HG03520 (cell line): ENCODE data around the gene SALL2.

Experiments used
- ATAC-seq: cut with Tn5 transposase; IDR thresholded peaks from one replicate; pipeline ENCODE4 v1.9.1; 2021; ENCODE audit warnings: mild to moderate bottlenecking, moderate library complexity; ENCODE audit not compliant: unreplicated experiment

Gene SALL2

GRCh38 chr14:21528381-21529348, 2.5 kb upstream of the SALL2 start:
- ATAC-seq = no peak

DNA sequence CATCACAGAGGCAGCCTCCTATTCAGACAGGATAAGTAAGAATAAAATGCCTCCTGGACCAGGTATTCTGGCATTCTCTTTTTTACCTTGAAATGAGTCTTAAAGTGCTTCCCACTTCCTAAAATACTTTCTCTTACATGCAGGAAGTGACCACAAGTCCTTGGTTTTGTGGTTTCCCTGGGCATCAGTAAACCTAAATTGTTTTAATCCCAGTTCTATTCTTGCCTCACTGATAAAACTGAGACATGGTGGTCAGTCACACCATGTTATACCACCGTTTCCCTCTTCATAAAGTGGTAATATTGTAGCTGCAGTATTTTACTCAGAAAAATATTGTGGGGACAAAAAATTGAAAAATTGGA, 1.2 kb upstream of the SALL2 start:
- ATAC-seq = no peak

DNA sequence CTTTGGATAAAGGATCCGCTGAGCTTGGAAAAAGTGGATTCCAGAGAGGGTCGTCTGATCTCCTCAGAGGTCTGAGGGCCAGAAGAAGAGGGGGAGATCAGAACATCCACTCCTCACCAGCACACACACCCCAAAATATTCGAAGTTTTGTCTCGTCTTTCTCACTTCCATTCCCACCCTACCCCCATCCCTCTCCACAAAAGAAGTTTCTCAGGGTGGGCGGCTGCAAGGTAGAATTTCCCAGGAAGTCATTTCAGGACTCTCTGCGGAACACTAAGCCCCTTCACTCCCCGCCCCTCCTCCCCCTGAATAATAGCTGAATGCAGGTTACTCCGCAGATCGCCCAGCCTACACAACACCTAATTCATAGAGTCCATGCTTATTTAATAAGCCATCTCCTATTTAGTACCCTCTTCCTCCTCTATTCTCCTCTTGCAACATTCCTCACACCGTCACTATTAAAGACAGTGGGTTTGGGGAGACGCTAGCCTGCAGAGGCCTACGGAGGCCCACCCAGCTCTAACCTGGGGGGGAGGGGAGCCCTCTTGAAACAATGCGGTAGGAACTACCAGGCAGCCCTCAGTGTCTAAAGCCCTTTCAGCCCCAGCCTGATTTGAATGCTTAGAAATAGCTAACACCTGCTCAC, 649 bp upstream of the SALL2 start:
- ATAC-seq = no peak

- no peak for ATAC-seq
Observed at GRCh38 chr14:21525571-21525961, 580 bp downstream of the SALL2 start.

DNA sequence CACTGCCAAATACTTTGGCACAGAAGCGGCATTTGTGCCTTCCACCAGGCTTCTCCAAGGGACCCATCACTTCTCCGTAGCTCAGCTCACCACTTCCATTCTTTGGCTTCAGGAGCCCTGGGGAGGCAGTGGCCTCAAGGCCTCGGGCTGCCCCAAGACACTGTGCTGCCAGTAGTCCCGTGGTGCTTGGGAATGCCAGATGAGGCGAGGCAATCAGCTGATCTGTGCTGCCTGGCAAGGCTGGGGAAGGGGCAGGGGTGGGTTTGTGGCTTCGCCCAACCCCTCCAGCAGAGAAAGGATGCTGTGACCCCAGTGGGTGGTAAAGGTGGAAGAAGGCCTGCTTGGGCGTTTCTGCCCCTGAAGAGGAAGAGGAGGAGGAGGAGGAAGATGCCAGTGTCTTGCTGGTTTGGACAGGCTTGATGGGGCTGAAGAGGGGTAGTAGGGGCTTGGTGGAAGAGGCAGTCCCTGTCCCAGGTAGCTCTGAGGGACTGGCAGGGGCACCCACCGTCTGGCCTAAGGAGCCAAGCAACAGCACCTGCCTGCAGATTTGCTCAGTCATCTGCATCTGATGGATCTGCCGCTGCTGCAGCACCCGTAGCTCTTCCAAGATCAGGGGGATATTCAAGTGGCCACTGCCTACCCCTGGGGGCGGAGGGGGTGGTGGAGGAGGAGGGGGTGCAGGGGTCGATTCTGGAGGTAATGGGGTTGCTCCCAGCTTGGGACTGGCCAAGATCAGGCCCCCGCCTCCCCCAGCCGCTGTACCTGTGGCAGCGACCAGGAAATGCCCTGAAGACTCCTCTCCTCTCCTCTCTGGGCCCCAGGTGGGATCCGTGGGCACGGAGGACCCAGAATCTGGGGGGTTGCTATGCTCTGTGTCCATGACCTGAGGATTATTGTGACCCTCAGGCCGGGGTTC, 1.3 kb downstream of the SALL2 start:
- ATAC-seq = no peak

DNA sequence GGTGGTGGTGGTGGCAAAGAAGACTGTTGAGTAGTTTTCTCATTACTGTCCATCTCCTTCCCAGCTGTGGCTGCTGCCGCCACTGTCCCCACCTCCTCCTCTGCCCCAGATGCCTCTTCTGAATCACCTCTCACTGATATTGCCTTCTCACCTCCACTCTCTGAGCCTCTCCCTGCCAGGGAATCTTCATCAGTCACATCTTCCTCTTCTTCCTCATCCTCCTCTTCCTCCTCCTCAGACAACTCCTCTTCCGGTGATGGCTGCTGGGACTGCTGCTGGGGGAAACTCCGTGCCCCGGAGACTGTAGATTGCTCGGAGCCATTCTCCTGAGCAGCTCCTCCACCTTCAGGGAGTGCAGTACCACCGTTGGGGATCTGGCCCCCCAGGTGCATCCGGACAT, 2.9 kb downstream of the SALL2 start:
- no peak for ATAC-seq

- ATAC-seq = no peak
Observed at GRCh38 chr14:21521501-21521900, 4.6 kb downstream of the SALL2 start.

- no peak for ATAC-seq
Observed at GRCh38 chr14:21520767-21521166, 5.4 kb downstream of the SALL2 start.

DNA sequence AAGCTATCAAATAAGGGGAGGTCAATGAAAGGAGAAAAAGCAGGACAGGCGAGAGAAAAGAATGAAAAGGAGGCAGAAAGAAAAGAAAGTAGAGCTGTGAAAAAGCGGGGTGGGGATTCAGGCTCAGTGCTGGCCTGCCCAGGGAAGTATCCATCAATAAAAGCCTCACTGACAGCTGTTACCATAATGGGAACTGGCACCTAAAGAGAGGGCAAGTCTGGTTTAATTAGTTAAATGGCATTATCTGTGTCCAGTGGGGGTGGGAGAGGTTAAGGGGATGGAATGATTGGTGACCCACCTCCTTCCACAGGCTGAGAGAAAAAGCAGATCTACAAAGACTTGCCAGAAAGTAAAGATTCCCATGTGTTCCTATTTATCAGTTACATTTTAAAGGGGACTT, 7.4 kb downstream of the SALL2 start:
- ATAC-seq = no peak

- no peak for ATAC-seq
Observed at GRCh38 chr14:21514341-21514740, 11.8 kb downstream of the SALL2 start.

DNA sequence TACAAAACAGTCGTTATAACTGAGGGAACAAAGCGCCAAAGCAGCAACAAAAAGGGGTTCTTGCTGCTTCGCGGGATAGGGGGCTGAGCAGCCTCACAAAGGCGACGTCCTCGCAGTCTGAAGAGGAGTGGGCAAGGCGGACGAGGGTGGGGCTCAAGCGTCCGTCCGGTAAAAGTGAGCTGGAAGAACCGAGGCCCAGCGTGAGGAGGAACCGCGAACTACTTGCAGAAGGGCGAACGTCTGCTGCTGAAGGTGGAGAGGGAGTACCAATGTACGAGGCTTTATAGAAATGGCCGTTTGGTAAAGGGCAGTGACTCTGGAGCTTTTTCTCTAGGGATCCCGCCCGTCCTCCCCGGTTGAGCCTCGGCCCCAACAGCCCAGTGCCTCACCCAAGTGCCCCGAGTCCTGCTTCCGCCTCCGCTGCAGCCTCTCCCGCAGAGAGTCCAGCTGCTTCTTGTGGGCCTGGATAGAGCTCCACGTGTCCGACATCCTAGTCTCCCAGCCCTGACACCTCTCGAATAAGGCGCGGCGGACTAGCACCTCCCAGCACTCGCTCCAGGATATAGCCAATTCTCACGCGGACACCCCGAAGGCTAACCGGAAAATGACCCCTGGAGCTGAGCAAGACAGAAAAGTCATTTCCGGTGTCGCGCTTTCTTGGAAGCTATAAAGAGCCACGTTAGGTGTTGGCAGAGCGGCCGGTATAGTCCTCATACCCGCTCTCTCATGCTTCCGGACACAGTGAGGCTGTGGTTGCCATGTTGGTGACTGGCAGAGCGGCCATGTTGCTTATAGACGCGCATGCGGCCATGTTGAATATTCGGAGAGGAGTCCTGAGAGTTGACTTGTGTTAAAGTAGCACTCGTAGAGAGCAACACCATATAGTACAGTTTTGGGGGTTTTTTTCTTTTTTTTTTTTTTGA, 15.2 kb downstream of the SALL2 start, which contains the start of gene METTL3:
METTL3 (minus strand) TSS at position 606 of the 923 bp plus-strand sequence; CDS start at position 489, 117 bp downstream.
- ATAC-seq = peak; percentile 98

GRCh38 chr14:21509432-21510143, 16.6 kb downstream of the SALL2 start:
- no peak for ATAC-seq

- no peak for ATAC-seq
Observed at GRCh38 chr14:21506557-21506956, 19.6 kb downstream of the SALL2 start.

- ATAC-seq = no peak
Observed at GRCh38 chr14:21505012-21505553, 21.1 kb downstream of the SALL2 start.

- ATAC-seq = no peak
Observed at GRCh38 chr14:21503376-21503775, 22.8 kb downstream of the SALL2 start.

- no peak for ATAC-seq
Observed at GRCh38 chr14:21501568-21501967, 24.6 kb downstream of the SALL2 start.

DNA sequence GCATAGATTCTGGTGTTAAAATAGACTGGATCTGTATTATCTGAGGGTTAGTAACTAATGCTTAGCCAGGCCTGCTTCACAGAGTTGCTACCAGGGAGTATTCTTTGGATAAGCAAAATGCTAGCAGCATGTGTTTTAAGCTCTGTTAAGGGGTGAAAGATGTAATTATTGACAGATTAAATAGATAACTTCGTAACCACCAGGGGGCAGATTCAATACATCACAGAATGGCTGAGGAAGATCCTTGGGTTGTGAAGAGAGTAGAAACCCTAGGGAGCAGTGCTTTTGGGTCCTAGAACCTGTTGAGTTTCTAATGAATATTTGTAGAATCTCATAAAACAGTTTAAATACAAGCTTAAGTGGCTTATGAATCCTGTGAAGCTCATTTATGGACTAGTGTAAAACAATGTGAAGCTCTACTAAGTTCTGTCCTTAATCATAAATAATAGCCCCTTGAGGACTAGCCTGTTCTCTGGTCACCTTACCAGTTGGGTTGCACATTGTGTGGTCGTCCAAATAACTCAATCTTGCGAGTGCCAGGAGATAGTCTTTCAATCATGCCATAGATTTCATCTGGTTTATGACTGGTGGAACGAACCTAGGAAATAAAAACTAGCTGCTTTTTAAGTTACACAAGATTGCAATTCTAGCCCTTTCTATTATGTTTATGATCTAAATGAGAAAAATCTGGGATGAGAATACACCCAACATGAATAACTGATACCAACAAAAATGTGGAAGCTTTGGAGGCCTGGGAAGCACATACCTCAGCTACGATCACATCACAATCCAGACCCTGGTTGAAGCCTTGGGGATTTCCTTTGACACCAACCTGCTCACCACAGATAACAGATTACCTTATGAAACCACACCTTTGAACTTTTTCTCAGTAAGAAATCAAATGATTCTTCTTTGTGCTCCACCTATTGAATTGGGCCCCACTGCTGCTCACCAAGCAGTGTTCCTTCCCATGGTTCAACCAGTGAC, 27.3 kb downstream of the SALL2 start:
- ATAC-seq = no peak

DNA sequence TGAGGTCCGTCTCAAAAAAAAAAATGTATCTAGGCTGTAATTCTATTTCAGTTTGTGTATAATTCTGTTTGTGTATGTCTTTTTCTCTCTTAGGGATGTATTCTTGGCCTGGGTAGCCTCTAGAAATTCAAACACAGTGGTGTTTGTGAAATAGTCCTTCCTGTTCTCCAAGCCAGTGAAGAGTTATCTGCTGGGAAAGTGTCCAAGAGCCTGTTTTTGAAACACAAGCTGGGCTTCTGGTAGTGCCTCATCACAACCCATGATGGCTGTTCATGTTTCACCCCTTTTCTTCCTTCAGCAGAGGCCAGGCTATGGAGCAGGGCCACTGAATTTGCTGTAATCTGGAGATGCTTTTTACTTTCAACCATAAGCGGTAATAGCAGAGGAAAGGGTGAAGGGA, 29.7 kb downstream of the SALL2 start:
- ATAC-seq = no peak
